CD8-positive, alpha-beta memory T cell (primary cell): ENCODE data around the gene NAALADL2. TPM values are rescaled to one million over a fixed set of nuclear protein-coding genes. Genes with fewer than 3 reads are reported as not detected.
"Not testable (repeated sequence)": the region's sequence is repeated elsewhere in the genome, so short reads cannot be mapped to it uniquely, and the experiment has no call there.

Experiments used
- CTCF ChIA-PET: fragments of 350-600 bp; sonication (Branson Sonifier 250); formaldehyde crosslinking; loops from one replicate; lab custom pipeline; 2021; ENCODE audit warnings: antibody characterized with exemption; lab: Charles Lee
- POLR2A ChIA-PET: fragments of 350-600 bp; sonication (Branson Sonifier 250); formaldehyde crosslinking; loops from one replicate; lab custom pipeline; 2021; ENCODE audit warnings: antibody characterized with exemption; lab: Charles Lee
- DNase-seq, 5 donors: peaks; one replicate each; pipeline versions ENCODE4 v3.0.0 to v3.0.0-alpha.2; 2020 to 2022; ENCODE audit warnings: mixed read lengths in 1 of 5
- H3K27ac ChIP-seq: one replicate; pipeline ENCODE4 v1.7.0; 2013; ENCODE audit warnings: low read depth, mild to moderate bottlenecking, low read length, moderate library complexity
- H3K27me3 ChIP-seq: 2 replicates; pipeline ENCODE4 v1.7.0; 2013; ENCODE audit warnings: low read length, mild to moderate bottlenecking; ENCODE audit not compliant: insufficient read depth, poor library complexity, severe bottlenecking
- H3K36me3 ChIP-seq: 2 replicates; pipeline ENCODE4 v1.7.0; 2013; ENCODE audit warnings: mild to moderate bottlenecking, low read length, moderate library complexity; ENCODE audit not compliant: insufficient read depth
- H3K4me1 ChIP-seq: 2 replicates; pipeline ENCODE4 v1.7.0; 2013; ENCODE audit warnings: mild to moderate bottlenecking, low read length, moderate library complexity; ENCODE audit not compliant: insufficient read depth
- H3K4me3 ChIP-seq: 2 replicates; pipeline ENCODE4 v1.7.0; 2013; ENCODE audit warnings: mild to moderate bottlenecking, low read length
- H3K9me3 ChIP-seq: 2 replicates; pipeline ENCODE4 v1.7.0; 2013; ENCODE audit warnings: mild to moderate bottlenecking, low read length
- H3K27ac Mint-ChIP-seq, 8 donors: one replicate each; pipeline ENCODE4 v1.8.0; 2020 to 2021; ENCODE audit warnings: mixed read lengths in 8 of 8, mild to moderate bottlenecking in 6 of 8, inconsistent platforms in 3 of 8, moderate library complexity in 3 of 8
- H3K27me3 Mint-ChIP-seq, 2 donors: one replicate each; pipeline ENCODE4 v1.8.0; 2020 to 2021; ENCODE audit warnings: mixed read lengths in 2 of 2, mild to moderate bottlenecking in 1 of 2, moderate library complexity in 1 of 2
- H3K36me3 Mint-ChIP-seq, 3 donors: one replicate each; pipeline ENCODE4 v1.8.0; 2020 to 2021; ENCODE audit warnings: mixed read lengths in 3 of 3, inconsistent platforms in 1 of 3, mild to moderate bottlenecking in 1 of 3
- H3K4me1 Mint-ChIP-seq, 3 donors: one replicate each; pipeline ENCODE4 v1.8.0; 2020 to 2021; ENCODE audit warnings: mixed read lengths in 3 of 3, inconsistent platforms in 1 of 3, mild to moderate bottlenecking in 1 of 3
- H3K4me3 Mint-ChIP-seq, 7 donors: one replicate each; pipeline ENCODE4 v1.8.0; 2020 to 2021; ENCODE audit warnings: mixed read lengths in 7 of 7, mild to moderate bottlenecking in 6 of 7, moderate library complexity in 4 of 7, inconsistent platforms in 2 of 7
- H3K9me3 Mint-ChIP-seq, 5 donors: one replicate each; pipeline ENCODE4 v1.8.0; 2020 to 2022; ENCODE audit warnings: mixed read lengths in 5 of 5, mild to moderate bottlenecking in 3 of 5, moderate library complexity in 2 of 5, inconsistent platforms in 1 of 5
- polyA plus RNA-seq: library from polyadenylated mRNA; unstranded; fragments of 300-500 nt; fragmentation: Illumina TruSeq; gene quantifications from one replicate; pipeline ENCODE4 v1.2.3, GENCODE V29; 2021
- total RNA-seq, 2 experiments: library from RNA; stranded (reverse); gene quantifications; one replicate each; pipeline ENCODE4 v1.2.3, GENCODE V29; 2021

NAALADL2 gene
- total and polyA plus RNA-seq, 3 experiments from 2014 or later, result not detected

DNA sequence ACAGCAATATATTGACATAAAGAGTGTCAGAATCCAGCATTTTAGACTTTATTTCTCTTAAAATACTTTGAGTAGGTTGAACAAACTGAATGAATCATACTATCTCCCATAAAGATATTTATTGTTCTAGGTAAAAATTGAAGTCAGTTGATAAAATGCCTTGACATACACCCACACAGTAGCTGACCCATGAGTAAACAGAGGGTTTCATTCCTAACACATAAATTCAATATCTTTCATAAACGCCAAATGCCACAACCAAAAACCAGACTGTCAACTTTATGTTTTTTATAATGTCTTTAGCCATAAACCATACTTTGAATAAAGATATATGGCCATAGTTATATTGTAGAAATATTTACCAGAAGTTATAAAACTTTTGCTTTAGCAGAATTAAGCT, 742.4 kb downstream of the NAALADL2 start:
- Mint-ChIP-seq H3K27ac (no peak overlapping the region), H3K9me3 (peaks cover 0 to 13% (median 8%) of the 10 kb centered on the region in 5 donors), H3K4me1 (no peaks in the 10 kb centered on the region), H3K27me3 (no peaks in the 10 kb centered on the region), H3K36me3 (no peaks in the 10 kb centered on the region), H3K4me3 (no peak overlapping the region)
- Histone ChIP-seq H3K4me3 (no peak overlapping the region), H3K4me1 (no peaks in the 10 kb centered on the region), H3K27ac (no peak overlapping the region), H3K27me3 (no peaks in the 10 kb centered on the region), H3K36me3 (no peaks in the 10 kb centered on the region), H3K9me3 (no peaks in the 10 kb centered on the region)
- no peak for DNase-seq
- CTCF ChIA-PET, result no interaction called here
- POLR2A ChIA-PET, result no interaction called here

GRCh38 chr3:175605851-175606250, 746.7 kb downstream of the NAALADL2 start:
- POLR2A ChIA-PET, result no interaction called here

GRCh38 chr3:175606650-175607318, 747.6 kb downstream of the NAALADL2 start:
- no peak for DNase-seq
- H3K9me3 Mint-ChIP-seq, result peaks cover 1 to 14% (median 8%) of the 10 kb centered on the region in 5 donors
- H3K4me3 Mint-ChIP-seq, result no peak overlapping the region
- H3K4me3 ChIP-seq, result no peak overlapping the region
- peaks cover 0 to 1% (median 0%) of the 10 kb centered on the region in 3 donors for H3K36me3 Mint-ChIP-seq
- H3K27ac ChIP-seq, result no peak overlapping the region
- no peaks in the 10 kb centered on the region for H3K9me3 ChIP-seq
- POLR2A ChIA-PET, result no interaction called here
- CTCF ChIA-PET, result no interaction called here
- H3K27me3 Mint-ChIP-seq, result no peaks in the 10 kb centered on the region
- H3K27ac Mint-ChIP-seq, result no peak overlapping the region
- H3K4me1 ChIP-seq, result no peaks in the 10 kb centered on the region
- no peaks in the 10 kb centered on the region for H3K27me3 ChIP-seq
- H3K36me3 ChIP-seq, result no peaks in the 10 kb centered on the region
- H3K4me1 Mint-ChIP-seq, result no peaks in the 10 kb centered on the region

More at GRCh38 chr3:175605851-175606250, 746.7 kb downstream of the NAALADL2 start:
- no peaks in the 10 kb centered on the region for H3K4me1 ChIP-seq
- no peaks in the 10 kb centered on the region for H3K4me1 Mint-ChIP-seq
- H3K27ac Mint-ChIP-seq, result no peak overlapping the region
- CTCF ChIA-PET, result no interaction called here
- H3K36me3 Mint-ChIP-seq, result peaks cover 0 to 1% (median 0%) of the 10 kb centered on the region in 3 donors
- no peaks in the 10 kb centered on the region for H3K27me3 Mint-ChIP-seq
- H3K27me3 ChIP-seq, result no peaks in the 10 kb centered on the region
- no peak overlapping the region for H3K4me3 ChIP-seq
- peaks cover 1 to 14% (median 8%) of the 10 kb centered on the region in 5 donors for H3K9me3 Mint-ChIP-seq
- H3K4me3 Mint-ChIP-seq, result no peak overlapping the region
- H3K27ac ChIP-seq, result no peak overlapping the region
- H3K9me3 ChIP-seq, result no peaks in the 10 kb centered on the region
- no peaks in the 10 kb centered on the region for H3K36me3 ChIP-seq
- DNase-seq, result no peak

- no peaks in the 10 kb centered on the region for H3K4me1 Mint-ChIP-seq
Observed at GRCh38 chr3:175608356-175608755, 749.2 kb downstream of the NAALADL2 start.

DNA sequence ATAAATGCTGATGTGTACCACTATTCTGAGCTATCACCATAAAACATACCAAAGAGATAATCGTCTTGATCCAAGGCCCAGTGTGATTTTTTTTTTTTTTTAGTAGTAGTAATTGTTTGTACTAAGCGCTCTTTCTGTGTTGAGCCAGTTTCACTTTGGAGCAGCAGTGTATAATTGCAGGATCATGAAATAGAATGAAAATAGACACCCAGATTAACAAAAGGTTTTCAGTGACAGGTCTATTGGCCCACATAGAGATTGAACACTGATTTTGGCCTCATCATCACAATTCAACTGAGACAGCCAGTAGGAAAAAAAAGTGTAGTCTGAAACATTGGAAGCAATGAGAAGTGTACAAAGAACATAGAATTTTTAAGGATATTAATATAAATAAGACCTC, 749.8 kb downstream of the NAALADL2 start:
- Histone ChIP-seq H3K4me1 (no peaks in the 10 kb centered on the region), H3K9me3 (no peaks in the 10 kb centered on the region), H3K27ac (no peak overlapping the region), H3K4me3 (no peak overlapping the region), H3K27me3 (no peaks in the 10 kb centered on the region), H3K36me3 (no peaks in the 10 kb centered on the region)
- Mint-ChIP-seq H3K9me3 (peaks cover 1 to 21% (median 5%) of the 10 kb centered on the region in 5 donors), H3K27me3 (no peaks in the 10 kb centered on the region), H3K4me3 (no peak overlapping the region), H3K36me3 (peaks cover 0 to 1% (median 0%) of the 10 kb centered on the region in 3 donors), H3K4me1 (no peaks in the 10 kb centered on the region), H3K27ac (no peak overlapping the region)
- ChIA-PET POLR2A (no interaction called here), CTCF (no interaction called here)
- DNase-seq, result no peak

More at GRCh38 chr3:175608356-175608755, 749.2 kb downstream of the NAALADL2 start:
- H3K4me3 ChIP-seq, result no peak overlapping the region
- H3K4me1 ChIP-seq, result no peaks in the 10 kb centered on the region
- Mint-ChIP-seq H3K36me3 (peaks cover 0 to 1% (median 0%) of the 10 kb centered on the region in 3 donors), H3K27me3 (no peaks in the 10 kb centered on the region), H3K9me3 (peaks cover 1 to 16% (median 6%) of the 10 kb centered on the region in 5 donors), H3K27ac (no peak overlapping the region), H3K4me3 (no peak overlapping the region)
- POLR2A ChIA-PET, result no interaction called here
- H3K27me3 ChIP-seq, result no peaks in the 10 kb centered on the region
- CTCF ChIA-PET, result no interaction called here
- H3K9me3 ChIP-seq, result no peaks in the 10 kb centered on the region
- DNase-seq, result no peak
- no peaks in the 10 kb centered on the region for H3K36me3 ChIP-seq
- H3K27ac ChIP-seq, result no peak overlapping the region

DNA sequence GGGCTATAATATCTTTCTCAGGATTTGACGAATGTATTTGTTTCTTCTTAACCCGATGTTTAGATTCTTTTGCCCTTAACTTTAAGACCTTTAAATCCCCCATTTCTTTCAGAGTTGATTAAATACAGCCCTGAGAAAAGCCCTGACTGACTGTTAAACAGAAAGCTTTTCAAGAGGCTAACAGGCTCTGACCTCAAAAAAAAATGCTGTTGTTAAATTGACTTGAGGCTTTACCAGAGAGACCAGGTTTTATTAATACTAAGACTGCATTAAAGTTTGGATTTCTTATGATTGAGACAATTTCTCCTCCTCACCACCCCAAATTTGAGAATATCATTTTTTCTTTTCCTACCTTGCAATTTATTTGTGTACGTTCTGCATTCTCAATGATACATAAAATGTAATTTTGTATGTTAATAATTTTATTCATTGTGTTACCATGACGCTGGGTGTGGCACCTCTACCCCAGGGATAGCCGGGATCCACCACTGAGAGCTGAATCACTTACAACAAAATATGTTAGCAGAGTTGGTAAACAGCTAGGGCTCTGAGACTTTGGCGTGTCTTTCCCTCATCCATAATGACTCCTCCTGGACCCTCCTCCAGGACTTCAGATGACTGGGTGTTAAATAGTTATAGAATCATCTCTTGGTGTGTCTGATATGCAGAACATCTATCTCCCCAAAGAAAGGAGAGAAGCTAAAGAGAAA, 753.5 kb downstream of the NAALADL2 start:
- Mint-ChIP-seq H3K4me1 (no peaks in the 10 kb centered on the region), H3K36me3 (peaks cover 0 to 1% (median 0%) of the 10 kb centered on the region in 3 donors), H3K4me3 (no peak overlapping the region), H3K27me3 (no peaks in the 10 kb centered on the region), H3K27ac (no peak overlapping the region), H3K9me3 (peaks cover 0 to 17% (median 2%) of the 10 kb centered on the region in 5 donors)
- CTCF ChIA-PET, result no interaction called here
- Histone ChIP-seq H3K9me3 (no peaks in the 10 kb centered on the region), H3K27ac (no peak overlapping the region), H3K4me3 (no peak overlapping the region), H3K27me3 (no peaks in the 10 kb centered on the region), H3K4me1 (no peaks in the 10 kb centered on the region), H3K36me3 (no peaks in the 10 kb centered on the region)
- POLR2A ChIA-PET, result no interaction called here
- no peak for DNase-seq

- not testable (repeated sequence) for DNase-seq
Observed at GRCh38 chr3:175614107-175614506, 755.0 kb downstream of the NAALADL2 start.

GRCh38 chr3:175617247-175617646, 758.1 kb downstream of the NAALADL2 start:
- no peak overlapping the region for H3K27ac Mint-ChIP-seq
- no peaks in the 10 kb centered on the region for H3K9me3 ChIP-seq
- no peaks in the 10 kb centered on the region for H3K36me3 Mint-ChIP-seq
- DNase-seq, result no peak
- H3K4me3 Mint-ChIP-seq, result no peak overlapping the region
- no peaks in the 10 kb centered on the region for H3K4me1 ChIP-seq
- H3K27ac ChIP-seq, result no peak overlapping the region
- no peaks in the 10 kb centered on the region for H3K27me3 Mint-ChIP-seq
- no peaks in the 10 kb centered on the region for H3K36me3 ChIP-seq
- no peaks in the 10 kb centered on the region for H3K4me1 Mint-ChIP-seq
- ChIA-PET CTCF (no interaction called here), POLR2A (no interaction called here)
- no peak overlapping the region for H3K4me3 ChIP-seq
- peaks cover 0 to 18% (median 8%) of the 10 kb centered on the region in 5 donors for H3K9me3 Mint-ChIP-seq
- no peaks in the 10 kb centered on the region for H3K27me3 ChIP-seq

More at GRCh38 chr3:175614107-175614506, 755.0 kb downstream of the NAALADL2 start:
- H3K27ac ChIP-seq, H3K27me3 Mint-ChIP-seq, H3K36me3 ChIP-seq, CTCF ChIA-PET, H3K36me3 Mint-ChIP-seq, H3K4me3 Mint-ChIP-seq, H3K4me1 ChIP-seq, H3K27me3 ChIP-seq, H3K4me1 Mint-ChIP-seq, H3K27ac Mint-ChIP-seq, H3K4me3 ChIP-seq, H3K9me3 ChIP-seq, POLR2A ChIA-PET: not testable (repeated sequence)
- H3K9me3 Mint-ChIP-seq, result peaks cover 0 to 16% (median 4%) of the 10 kb centered on the region in 5 donors
